K562 (cell line): Measurements from ENCODE around the gene GABRR2. TPM values are rescaled to one million over a fixed set of nuclear protein-coding genes. Genes with fewer than 3 reads are reported as not detected.
A peak's percentile ranks its signal among the peaks of the same experiment; 100 is the strongest.
"Not testable (repeated sequence)": the region's sequence is repeated elsewhere in the genome, so short reads cannot be mapped to it uniquely, and the experiment has no call there.

Experiments used
- ATAC-seq: fragments of 200-7000 bp; cut with Tn5 transposase; 3 replicates; pipeline ENCODE4 v1.9.1; 2020; ENCODE audit warnings: moderate library complexity
- BruUV-seq: library from RNA; stranded (reverse); fragments of 400-500 nt; replicated peaks from 2 replicates; lab custom pipeline; 2021; lab: Mats Ljungman, UMichigan
- CTCF ChIA-PET: fragments of 300-600 bp; formaldehyde crosslinking; extraction: SDS; loops from one replicate; lab custom pipeline; 2021; ENCODE audit warnings: low intra/inter-chr PET ratio; lab: Yijun Ruan, JAX
- POLR2A ChIA-PET: fragments of 300-600, 350-650 bp; sonication (Branson Sonifier 250); formaldehyde crosslinking; extraction: SDS; loops from one replicate; lab custom pipeline; 2021; ENCODE audit warnings: antibody characterized with exemption, inconsistent platforms; lab: Yijun Ruan, JAX
- DNase-seq, 4 experiments: peaks; one replicate each; pipeline versions ENCODE4 v3.0.0 to v3.0.0-alpha.2; 2011 to 2018; ENCODE audit warnings: low spot score in 3 of 4, mixed read lengths in 3 of 4; ENCODE audit errors: extremely low read depth in 1 of 4
- FAIRE-seq: peaks from 2 replicates; lab custom pipeline; 2011; peaks lifted over from hg19 to GRCh38; lab: Jason Lieb, UNC
- H2AFZ ChIP-seq: 2 replicates; pipeline ENCODE4 v1.6.0; 2011; ENCODE audit warnings: low read depth, low read length, control low read depth, inconsistent platforms
- H3K27ac ChIP-seq: fragments of 200-600 bp; 3 replicates; pipeline ENCODE4 v1.8.0; 2011; ENCODE audit warnings: low read depth, mild to moderate bottlenecking, control low read depth, inconsistent platforms, low read length, moderate library complexity, mixed read lengths; ENCODE audit errors: extremely low read depth
- H3K27me3 ChIP-seq, 2 experiments: fragments of 300-600 bp in 1 of 2; 2 replicates in 1 of 2; 3 replicates in 1 of 2; pipeline versions ENCODE4 v1.6.0 to v1.8.0; 2011; ENCODE audit warnings: inconsistent platforms in 2 of 2, low read length in 2 of 2, mild to moderate bottlenecking in 1 of 2, mixed read lengths in 1 of 2, moderate library complexity in 1 of 2; ENCODE audit not compliant: control insufficient read depth in 2 of 2, insufficient read depth in 2 of 2
- H3K36me3 ChIP-seq: fragments of 300-600 bp; 3 replicates; pipeline ENCODE4 v1.8.0; 2011; ENCODE audit warnings: mild to moderate bottlenecking, low read length, inconsistent platforms; ENCODE audit not compliant: control insufficient read depth, insufficient read depth
- H3K4me1 ChIP-seq, 2 experiments: fragments of 200-600 bp in 1 of 2; replicated peaks in 1 of 2; 2 replicates in 1 of 2; 3 replicates in 1 of 2; pipeline versions ENCODE4 v1.5.1 to v1.8.0; 2011; ENCODE audit warnings: inconsistent platforms in 2 of 2, low read length in 2 of 2, mild to moderate bottlenecking in 1 of 2, mixed read lengths in 1 of 2, moderate library complexity in 1 of 2; ENCODE audit not compliant: control insufficient read depth in 2 of 2, insufficient read depth in 2 of 2
- H3K4me2 ChIP-seq: 2 replicates; pipeline ENCODE4 v1.6.1; 2011; ENCODE audit warnings: low read length, control low read depth, inconsistent platforms, mixed read lengths; ENCODE audit not compliant: insufficient read depth
- H3K4me3 ChIP-seq: fragments of 200-600 bp; sonication (generic), shearing (Covaris generic); 2 replicates; pipeline ENCODE4 v1.5.1; 2016; ENCODE audit warnings: control low read depth, inconsistent platforms
- H3K79me2 ChIP-seq: fragments of 200-600 bp; 3 replicates; pipeline ENCODE4 v1.8.0; 2011; ENCODE audit warnings: low read length, inconsistent platforms; ENCODE audit not compliant: control insufficient read depth, insufficient read depth
- H3K9ac ChIP-seq, 2 experiments: 2 replicates each; pipeline versions ENCODE4 v1.6.0 to v1.6.1; 2011; ENCODE audit warnings: low read depth in 2 of 2, low read length in 2 of 2, control low read depth in 1 of 2, inconsistent platforms in 1 of 2, mild to moderate bottlenecking in 1 of 2, mixed read lengths in 1 of 2; ENCODE audit not compliant: insufficient read depth in 1 of 2
- H3K9me1 ChIP-seq: one replicate; pipeline ENCODE4 v1.6.0; 2011; ENCODE audit warnings: inconsistent platforms, mild to moderate bottlenecking, low read length, moderate library complexity; ENCODE audit not compliant: control insufficient read depth, insufficient read depth
- H3K9me3 ChIP-seq: replicated peaks from 2 replicates; pipeline ENCODE4 v1.5.1; 2011; ENCODE audit warnings: low read depth, low read length, inconsistent platforms; ENCODE audit not compliant: control insufficient read depth, insufficient read depth
- H4K20me1 ChIP-seq: replicated peaks from 2 replicates; pipeline ENCODE4 v1.6.1; 2011; ENCODE audit warnings: low read length, inconsistent platforms, mixed read lengths; ENCODE audit not compliant: control insufficient read depth, insufficient read depth
- NFIC ChIP-seq: fragments of 450-650 bp; IDR thresholded peaks from 2 replicates; pipeline ENCODE4 v1.6.1; 2017; ENCODE audit warnings: mild to moderate bottlenecking, inconsistent platforms
- U2AF1 ChIP-seq: fragments of 200-400 bp; formaldehyde crosslinking; optimal IDR thresholded peaks from 2 replicates; pipeline ENCODE3; 2017; ENCODE audit warnings: mild to moderate bottlenecking, low read depth, low read length, moderate library complexity
- ZNF324 ChIP-seq: fragments of 250-450 bp; sonication (Bioruptor Pico); IDR thresholded peaks from 2 replicates; pipeline ENCODE4 v1.4.0; 2020; ENCODE audit warnings: mild to moderate bottlenecking
- WGBS: fragments of 100-300 bp; shearing (Covaris generic); methylation state at CpG from one replicate; pipeline ENCODE4 v1.1.6; 2016; ENCODE audit warnings: low coverage, mixed read lengths; ENCODE audit not compliant: insufficient coverage; ENCODE audit errors: missing lambda C conversion rate; 5-methylcytosine and 5-hydroxymethylcytosine counted together
- in situ Hi-C: fragments of 300-500 bp; cut with MboI; formaldehyde crosslinking; loops from 4 replicates; pipeline ENCODE4 v1.15.0; 2018; ENCODE audit warnings: inconsistent platforms, mixed read lengths
- intact Hi-C: fragments of 100-400 bp; cut with micrococcal nuclease; formaldehyde crosslinking; loops from 2 replicates; pipeline ENCODE4 v1.14.2; 2022
- polyA plus RNA-seq, 8 experiments: library from polyadenylated mRNA; depleted of rRNA in 4 of 8; stranded (reverse) in 5 of 8; unstranded in 3 of 8; fragments of >200 nt; fragmentation: Nextera tagmentation in 2 of 8; fragmentation: Illumina TruSeq in 1 of 8; extraction: Ambion mirVana in 2 of 8; extraction: Trizol in 1 of 8; gene quantifications; 2 replicates each; pipeline versions ENCODE4 v1.2.1 to v1.2.3, GENCODE V29; 2011 to 2014; ENCODE audit warnings: inconsistent platforms in 1 of 8, missing spikeins in 1 of 8
- total RNA-seq, 7 experiments: library from RNA; depleted of rRNA in 6 of 7; stranded (reverse); fragments of >200 nt in 6 of 7; fragmentation: Illumina TruSeq in 2 of 7; extraction: Trizol in 2 of 7; gene quantifications; 2 replicates each; pipeline versions ENCODE4 v1.2.1 to v1.2.3, GENCODE V29; 2011 to 2021; ENCODE audit warnings: low replicate concordance in 1 of 7

GABRR2 gene
- total and polyA plus RNA-seq, 9 of the 15 experiments (the other 6 are each of a cell fraction or from before 2014, with no cell fraction given), result 0.09 to 0.13 (median 0.10) TPM; not detected in 6

DNA sequence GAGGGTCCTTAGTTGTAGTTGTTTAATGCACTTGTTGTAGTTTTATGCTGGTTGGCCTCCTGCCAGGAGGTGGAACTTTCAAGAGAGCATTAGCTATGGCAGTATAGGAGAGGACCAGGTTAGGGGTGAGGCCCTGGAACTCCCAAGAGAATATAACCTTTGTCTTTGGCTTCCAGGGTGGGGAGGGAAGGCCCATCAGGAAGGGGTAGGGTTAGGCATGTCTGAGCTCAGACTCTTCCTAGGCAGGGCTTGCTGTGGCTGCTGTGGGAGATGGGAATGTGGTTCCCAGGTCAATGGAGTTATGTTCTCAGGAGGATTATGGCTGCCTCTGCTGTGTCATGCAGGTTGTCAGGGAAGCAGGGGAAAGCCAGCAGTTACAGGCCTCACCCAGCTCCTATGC is 77.9 kb downstream of the GABRR2 start:
- Histone ChIP-seq H3K27ac (no peak overlapping the region), H3K9me1 (no peaks in the 10 kb centered on the region), H2AFZ (no peak overlapping the region), H4K20me1 (no peaks in the 10 kb centered on the region), H3K9me3 (no peaks in the 10 kb centered on the region), H3K27me3 (peaks cover 3 to 6% of the 10 kb centered on the region in 2 experiments; a peak in 2 of 5 replicates), H3K4me2 (no peak overlapping the region), H3K4me1 (no peaks in the 10 kb centered on the region), H3K9ac (no peak overlapping the region), H3K4me3 (no peak overlapping the region), H3K36me3 (no peaks in the 10 kb centered on the region), H3K79me2 (no peaks in the 10 kb centered on the region)
- no peak for ATAC-seq
- DNase-seq, result no peak
- POLR2A ChIA-PET, result no interaction called here
- BruUV-seq, result no TSS peak
- intact Hi-C loops, result no loop called here
- FAIRE-seq, result no peak
- CTCF ChIA-PET, result no interaction called here
- TF ChIP-seq NFIC (peak; percentile 44), U2AF1 (no peak), ZNF324 (CRISPR knock-in tag) (no peak)
- in situ Hi-C loops, result no loop called here

DNA sequence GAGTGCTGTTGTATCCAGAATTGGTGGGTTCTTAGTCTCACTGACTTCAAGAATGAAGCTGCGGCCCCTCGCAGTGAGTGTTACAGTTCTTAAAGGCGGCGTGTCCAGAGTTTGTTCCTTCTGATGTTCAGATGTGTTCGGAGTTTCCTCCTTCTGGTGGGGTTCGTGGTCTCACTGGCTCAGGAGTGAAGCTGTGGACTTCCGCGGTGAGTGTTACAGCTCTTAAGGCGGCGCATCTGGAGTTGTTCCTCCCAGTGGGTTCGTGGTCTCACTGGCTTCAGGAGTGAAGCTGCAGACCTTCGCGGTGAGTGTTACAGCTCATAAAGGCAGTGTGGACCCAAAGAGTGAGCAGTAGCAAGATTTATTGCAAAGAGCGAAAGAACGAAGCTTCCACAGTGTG is 81.5 kb downstream of the GABRR2 start:
- H3K4me1 ChIP-seq, FAIRE-seq, H3K79me2 ChIP-seq, H3K36me3 ChIP-seq, in situ Hi-C loops, DNase-seq, H3K9me3 ChIP-seq, intact Hi-C loops, ATAC-seq, H2AFZ ChIP-seq, H3K9ac ChIP-seq, CTCF ChIA-PET, H3K4me2 ChIP-seq, BruUV-seq, H3K27ac ChIP-seq, H4K20me1 ChIP-seq, H3K27me3 ChIP-seq, H3K9me1 ChIP-seq, H3K4me3 ChIP-seq: not testable (repeated sequence)
- 30% methylated on average over 13 of the region's 15 CpGs for WGBS
- POLR2A ChIA-PET, result interaction anchor here (0.6 kb wide), 1 partner anchor 52 kb away, joined by 3 read pairs; no protein-coding TSS in a partner anchor
